CD4-positive, alpha-beta T cell treated with Interleukin-12 subunit alpha and Interleukin-12 subunit beta, for 1 hour (primary cell): Measurements from ENCODE around the gene METTL22.

ENCODE experiments used
- DNase-seq: peaks from one replicate; pipeline ENCODE4 v3.0.0-alpha.2; 2020

METTL22 gene

GRCh38 chr16:8696880-8697279 is 75.4 kb downstream of the METTL22 start:
- no peak for DNase-seq

GRCh38 chr16:8697965-8698364 is 76.5 kb downstream of the METTL22 start:
- no peak for DNase-seq
